Measurements from ENCODE around the gene INIP.

Gene INIP

GRCh38 chr9:112757282-112757883 lies 39.5 kb upstream of the INIP start (continued):
- TF ChIP-seq KLF10 (tag by site-specific recombination; IDR thresholded peaks at IDR 0.05) (no peak), ZNF514 (tag by site-specific recombination; IDR thresholded peaks at IDR 0.05) (no peak), ZNF366 (tag by site-specific recombination; conservative IDR thresholded peaks at IDR 0.05) (no peak), ZSCAN23 (tag by site-specific recombination; IDR thresholded peaks at IDR 0.05) (no peak), ZNF174 (tag by site-specific recombination; IDR thresholded peaks at IDR 0.05) (no peak), SCRT2 (tag by site-specific recombination; IDR thresholded peaks at IDR 0.05) (no peak), SALL2 (tag by site-specific recombination; IDR thresholded peaks at IDR 0.05; ENCODE audit: borderline replicate concordance) (no peak), ZNF549 (tag by site-specific recombination; IDR thresholded peaks at IDR 0.05) (no peak), ZBTB21 (tag by site-specific recombination; IDR thresholded peaks at IDR 0.05) (no peak), ZNF2 (tag by site-specific recombination; IDR thresholded peaks at IDR 0.05) (no peak), ZNF335 (tag by site-specific recombination; conservative IDR thresholded peaks at IDR 0.05) (no peak), ZNF221 (tag by site-specific recombination; IDR thresholded peaks at IDR 0.05; ENCODE audit: borderline replicate concordance) (no peak), ZNF585B (tag by site-specific recombination; IDR thresholded peaks at IDR 0.05) (no peak), ZBTB17 (tag by site-specific recombination; IDR thresholded peaks at IDR 0.05) (peak; percentile 85), ZNF433 (tag by site-specific recombination; IDR thresholded peaks at IDR 0.05; ENCODE audit: low read depth) (no peak), ZBTB11 (tag by site-specific recombination; conservative IDR thresholded peaks at IDR 0.05; ENCODE audit: low read depth) (no peak), BCL11B (tag by site-specific recombination; IDR thresholded peaks at IDR 0.05; ENCODE audit: low read depth) (no peak), ZFHX2 (tag by site-specific recombination; conservative IDR thresholded peaks at IDR 0.05) (peak; percentile 37), ZNF571 (tag by site-specific recombination; IDR thresholded peaks at IDR 0.05) (no peak), ZNF10 (tag by site-specific recombination; IDR thresholded peaks at IDR 0.05) (no peak), ZNF423 (tag by site-specific recombination; IDR thresholded peaks at IDR 0.05) (no peak), ZNF501 (tag by site-specific recombination; IDR thresholded peaks at IDR 0.05) (no peak), BCL11A (tag by site-specific recombination; IDR thresholded peaks at IDR 0.05; ENCODE audit: low read depth) (0 out of 2 replicates have a peak, but pooled peaks have one; percentile 26), ZNF785 (tag by site-specific recombination; IDR thresholded peaks at IDR 0.05) (no peak), OSR2 (tag by site-specific recombination; IDR thresholded peaks at IDR 0.05) (peak; percentile 39; the same call in 1 of the 2 replicates)
- TF ChIP-seq, protein P1, sequence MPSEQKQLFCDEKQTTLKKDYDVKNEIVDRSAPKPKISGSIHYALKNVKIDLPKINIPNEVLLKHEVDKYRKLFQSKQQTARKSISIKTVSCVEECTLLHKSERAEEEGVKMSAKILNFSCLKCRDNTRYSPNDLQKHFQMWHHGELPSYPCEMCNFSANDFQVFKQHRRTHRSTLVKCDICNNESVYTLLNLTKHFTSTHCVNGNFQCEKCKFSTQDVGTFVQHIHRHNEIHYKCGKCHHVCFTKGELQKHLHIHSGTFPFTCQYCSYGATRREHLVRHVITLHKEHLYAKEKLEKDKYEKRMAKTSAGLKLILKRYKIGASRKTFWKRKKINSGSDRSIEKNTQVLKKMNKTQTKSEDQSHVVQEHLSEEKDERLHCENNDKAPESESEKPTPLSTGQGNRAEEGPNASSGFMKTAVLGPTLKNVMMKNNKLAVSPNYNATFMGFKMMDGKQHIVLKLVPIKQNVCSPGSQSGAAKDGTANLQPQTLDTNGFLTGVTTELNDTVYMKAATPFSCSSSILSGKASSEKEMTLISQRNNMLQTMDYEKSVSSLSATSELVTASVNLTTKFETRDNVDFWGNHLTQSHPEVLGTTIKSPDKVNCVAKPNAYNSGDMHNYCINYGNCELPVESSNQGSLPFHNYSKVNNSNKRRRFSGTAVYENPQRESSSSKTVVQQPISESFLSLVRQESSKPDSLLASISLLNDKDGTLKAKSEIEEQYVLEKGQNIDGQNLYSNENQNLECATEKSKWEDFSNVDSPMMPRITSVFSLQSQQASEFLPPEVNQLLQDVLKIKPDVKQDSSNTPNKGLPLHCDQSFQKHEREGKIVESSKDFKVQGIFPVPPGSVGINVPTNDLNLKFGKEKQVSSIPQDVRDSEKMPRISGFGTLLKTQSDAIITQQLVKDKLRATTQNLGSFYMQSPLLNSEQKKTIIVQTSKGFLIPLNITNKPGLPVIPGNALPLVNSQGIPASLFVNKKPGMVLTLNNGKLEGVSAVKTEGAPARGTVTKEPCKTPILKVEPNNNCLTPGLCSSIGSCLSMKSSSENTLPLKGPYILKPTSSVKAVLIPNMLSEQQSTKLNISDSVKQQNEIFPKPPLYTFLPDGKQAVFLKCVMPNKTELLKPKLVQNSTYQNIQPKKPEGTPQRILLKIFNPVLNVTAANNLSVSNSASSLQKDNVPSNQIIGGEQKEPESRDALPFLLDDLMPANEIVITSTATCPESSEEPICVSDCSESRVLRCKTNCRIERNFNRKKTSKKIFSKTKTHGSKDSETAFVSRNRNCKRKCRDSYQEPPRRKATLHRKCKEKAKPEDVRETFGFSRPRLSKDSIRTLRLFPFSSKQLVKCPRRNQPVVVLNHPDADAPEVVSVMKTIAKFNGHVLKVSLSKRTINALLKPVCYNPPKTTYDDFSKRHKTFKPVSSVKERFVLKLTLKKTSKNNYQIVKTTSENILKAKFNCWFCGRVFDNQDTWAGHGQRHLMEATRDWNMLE (tag by site-specific recombination; conservative IDR thresholded peaks at IDR 0.05; ENCODE audit: low read depth): no peak
- TF ChIP-seq, protein P2, sequence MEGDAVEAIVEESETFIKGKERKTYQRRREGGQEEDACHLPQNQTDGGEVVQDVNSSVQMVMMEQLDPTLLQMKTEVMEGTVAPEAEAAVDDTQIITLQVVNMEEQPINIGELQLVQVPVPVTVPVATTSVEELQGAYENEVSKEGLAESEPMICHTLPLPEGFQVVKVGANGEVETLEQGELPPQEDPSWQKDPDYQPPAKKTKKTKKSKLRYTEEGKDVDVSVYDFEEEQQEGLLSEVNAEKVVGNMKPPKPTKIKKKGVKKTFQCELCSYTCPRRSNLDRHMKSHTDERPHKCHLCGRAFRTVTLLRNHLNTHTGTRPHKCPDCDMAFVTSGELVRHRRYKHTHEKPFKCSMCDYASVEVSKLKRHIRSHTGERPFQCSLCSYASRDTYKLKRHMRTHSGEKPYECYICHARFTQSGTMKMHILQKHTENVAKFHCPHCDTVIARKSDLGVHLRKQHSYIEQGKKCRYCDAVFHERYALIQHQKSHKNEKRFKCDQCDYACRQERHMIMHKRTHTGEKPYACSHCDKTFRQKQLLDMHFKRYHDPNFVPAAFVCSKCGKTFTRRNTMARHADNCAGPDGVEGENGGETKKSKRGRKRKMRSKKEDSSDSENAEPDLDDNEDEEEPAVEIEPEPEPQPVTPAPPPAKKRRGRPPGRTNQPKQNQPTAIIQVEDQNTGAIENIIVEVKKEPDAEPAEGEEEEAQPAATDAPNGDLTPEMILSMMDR (tag by site-specific recombination; IDR thresholded peaks at IDR 0.05): no peak
- TF ChIP-seq, protein P3, sequence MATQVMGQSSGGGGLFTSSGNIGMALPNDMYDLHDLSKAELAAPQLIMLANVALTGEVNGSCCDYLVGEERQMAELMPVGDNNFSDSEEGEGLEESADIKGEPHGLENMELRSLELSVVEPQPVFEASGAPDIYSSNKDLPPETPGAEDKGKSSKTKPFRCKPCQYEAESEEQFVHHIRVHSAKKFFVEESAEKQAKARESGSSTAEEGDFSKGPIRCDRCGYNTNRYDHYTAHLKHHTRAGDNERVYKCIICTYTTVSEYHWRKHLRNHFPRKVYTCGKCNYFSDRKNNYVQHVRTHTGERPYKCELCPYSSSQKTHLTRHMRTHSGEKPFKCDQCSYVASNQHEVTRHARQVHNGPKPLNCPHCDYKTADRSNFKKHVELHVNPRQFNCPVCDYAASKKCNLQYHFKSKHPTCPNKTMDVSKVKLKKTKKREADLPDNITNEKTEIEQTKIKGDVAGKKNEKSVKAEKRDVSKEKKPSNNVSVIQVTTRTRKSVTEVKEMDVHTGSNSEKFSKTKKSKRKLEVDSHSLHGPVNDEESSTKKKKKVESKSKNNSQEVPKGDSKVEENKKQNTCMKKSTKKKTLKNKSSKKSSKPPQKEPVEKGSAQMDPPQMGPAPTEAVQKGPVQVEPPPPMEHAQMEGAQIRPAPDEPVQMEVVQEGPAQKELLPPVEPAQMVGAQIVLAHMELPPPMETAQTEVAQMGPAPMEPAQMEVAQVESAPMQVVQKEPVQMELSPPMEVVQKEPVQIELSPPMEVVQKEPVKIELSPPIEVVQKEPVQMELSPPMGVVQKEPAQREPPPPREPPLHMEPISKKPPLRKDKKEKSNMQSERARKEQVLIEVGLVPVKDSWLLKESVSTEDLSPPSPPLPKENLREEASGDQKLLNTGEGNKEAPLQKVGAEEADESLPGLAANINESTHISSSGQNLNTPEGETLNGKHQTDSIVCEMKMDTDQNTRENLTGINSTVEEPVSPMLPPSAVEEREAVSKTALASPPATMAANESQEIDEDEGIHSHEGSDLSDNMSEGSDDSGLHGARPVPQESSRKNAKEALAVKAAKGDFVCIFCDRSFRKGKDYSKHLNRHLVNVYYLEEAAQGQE (tag by site-specific recombination; IDR thresholded peaks at IDR 0.05): no peak
